ENCODE data around the gene OR2T11. TPM values are rescaled to one million over a fixed set of nuclear protein-coding genes. Genes with fewer than 3 reads are reported as not detected.
"Not testable (repeated sequence)": the region's sequence is repeated elsewhere in the genome, so short reads cannot be mapped to it uniquely, and the experiment has no call there.

Gene OR2T11
- total RNA-seq, result not detected
- long read RNA-seq, result 0 reads

- DNase-seq (ENCODE audit: missing footprints); intact Hi-C loops (cut with DNase I); ATAC-seq: not testable (repeated sequence)
Measured at GRCh38 chr1:248634991-248635390, at the start of gene OR2T11. TSS of gene OR2T11 (minus strand) at chr1:248635091. CDS start at chr1:248627128, 7,963 bp downstream.

GRCh38 chr1:248681651-248682050 lies 46.8 kb upstream of the OR2T11 start:
- ATAC-seq (no peak), DNase-seq (ENCODE audit: missing footprints) (no peak)
- intact Hi-C loops (cut with DNase I), result no loop called here

- DNase-seq (ENCODE audit: missing footprints), result no peak
- ATAC-seq, result no peak
- intact Hi-C loops (cut with DNase I), result no loop called here
Measured at GRCh38 chr1:248670003-248670402, 35.1 kb upstream of the OR2T11 start.

GRCh38 chr1:248663453-248664328 lies 28.8 kb upstream of the OR2T11 start:
- DNase-seq (ENCODE audit: missing footprints); intact Hi-C loops (cut with DNase I); ATAC-seq: not testable (repeated sequence)

GRCh38 chr1:248656797-248657196 lies 21.9 kb upstream of the OR2T11 start:
- ATAC-seq; DNase-seq (ENCODE audit: missing footprints); intact Hi-C loops (cut with DNase I): not testable (repeated sequence)

GRCh38 chr1:248655354-248655753 lies 20.5 kb upstream of the OR2T11 start, which contains the start of gene OR2T27:
TSS of gene OR2T27 (minus strand) at chr1:248655528. CDS start at chr1:248650884, 4,644 bp downstream.
- intact Hi-C loops (cut with DNase I); ATAC-seq; DNase-seq (ENCODE audit: missing footprints): not testable (repeated sequence)

GRCh38 chr1:248648770-248649536 lies 14.1 kb upstream of the OR2T11 start:
- intact Hi-C loops (cut with DNase I); DNase-seq (ENCODE audit: missing footprints); ATAC-seq: not testable (repeated sequence)

- DNase-seq (ENCODE audit: missing footprints); intact Hi-C loops (cut with DNase I); ATAC-seq: not testable (repeated sequence)
Measured at GRCh38 chr1:248645178-248645577, 10.3 kb upstream of the OR2T11 start, which contains the start of gene OR2T35. TSS of gene OR2T35 (minus strand) at chr1:248645278. CDS start at chr1:248639258, 6,020 bp downstream.

GRCh38 chr1:248642971-248643651 lies 8.2 kb upstream of the OR2T11 start:
- intact Hi-C loops (cut with DNase I); DNase-seq (ENCODE audit: missing footprints); ATAC-seq: not testable (repeated sequence)

GRCh38 chr1:248641583-248641982 lies 6.7 kb upstream of the OR2T11 start:
- ATAC-seq; intact Hi-C loops (cut with DNase I); DNase-seq (ENCODE audit: missing footprints): not testable (repeated sequence)

- DNase-seq (ENCODE audit: missing footprints); ATAC-seq; intact Hi-C loops (cut with DNase I): not testable (repeated sequence)
Measured at GRCh38 chr1:248640906-248641305, 6.0 kb upstream of the OR2T11 start.

- intact Hi-C loops (cut with DNase I); ATAC-seq: not testable (repeated sequence)
Measured at GRCh38 chr1:248639652-248640051, 4.8 kb upstream of the OR2T11 start.

GRCh38 chr1:248636612-248637011 lies 1.7 kb upstream of the OR2T11 start:
- DNase-seq (ENCODE audit: missing footprints); intact Hi-C loops (cut with DNase I); ATAC-seq: not testable (repeated sequence)

More at GRCh38 chr1:248639652-248640051, 4.8 kb upstream of the OR2T11 start:
- DNase-seq (ENCODE audit: missing footprints), result not testable (repeated sequence)

GRCh38 chr1:248631354-248632008 lies 3.4 kb downstream of the OR2T11 start:
- no peak for ATAC-seq
- no peak for DNase-seq (ENCODE audit: missing footprints)
- intact Hi-C loops (cut with DNase I), result no loop called here

GRCh38 chr1:248630551-248630950 lies 4.3 kb downstream of the OR2T11 start:
- intact Hi-C loops (cut with DNase I), result no loop called here
- no peak for DNase-seq (ENCODE audit: missing footprints)
- ATAC-seq, result no peak

- intact Hi-C loops (cut with DNase I), result no loop called here
- no peak for DNase-seq (ENCODE audit: missing footprints)
- ATAC-seq, result no peak
Measured at GRCh38 chr1:248627971-248628844, 6.7 kb downstream of the OR2T11 start.

GRCh38 chr1:248625971-248626370 lies 8.9 kb downstream of the OR2T11 start:
- intact Hi-C loops (cut with DNase I), result loop anchor here (2.0 kb wide), 1 partner anchor 183 kb away; no protein-coding TSS in a partner anchor

More at GRCh38 chr1:248625971-248626370, 8.9 kb downstream of the OR2T11 start:
- ATAC-seq (no peak), DNase-seq (ENCODE audit: missing footprints) (no peak)

Measured in Right ventricle myocardium inferior (tissue), 1 donor.